H1 (cell line): ENCODE results near the gene RGS3. TPM values are rescaled to one million over a fixed set of nuclear protein-coding genes. Genes with fewer than 3 reads are reported as not detected.

Experiments
- CTCF ChIA-PET: fragments of 300-600 bp; sonication (Branson Sonifier 250); formaldehyde crosslinking; loops from one replicate; lab custom pipeline; 2021; ENCODE audit not compliant: partially characterized antibody; lab: Charles Lee
- POLR2A ChIA-PET: fragments of 300-600 bp; sonication (Branson Sonifier 250); formaldehyde crosslinking; loops from one replicate; lab custom pipeline; 2021; ENCODE audit warnings: inconsistent platforms; ENCODE audit not compliant: partially characterized antibody; lab: Charles Lee
- DNase-seq, 2 experiments: peaks; one replicate each; pipeline versions ENCODE4 v3.0.0 to v3.0.0-alpha.2; 2010 to 2022; ENCODE audit warnings: low spot score in 2 of 2, low read depth in 1 of 2, mixed read lengths in 1 of 2
- FAIRE-seq: peaks from 2 replicates; lab custom pipeline; 2011; peaks lifted over from hg19 to GRCh38; lab: Jason Lieb, UNC
- H2AFZ ChIP-seq: 2 replicates; pipeline ENCODE4 v1.8.1; 2012; ENCODE audit warnings: low read length, inconsistent platforms
- H2AK5ac ChIP-seq: 2 replicates; pipeline ENCODE4 v1.6.1; 2013; ENCODE audit warnings: low read depth, low read length
- H2BK120ac ChIP-seq: replicated peaks from 2 replicates; pipeline ENCODE3; 2013; ENCODE audit warnings: low read depth, low read length, inconsistent platforms
- H2BK12ac ChIP-seq: 2 replicates; pipeline ENCODE4 v1.6.1; 2013; ENCODE audit warnings: low read depth, low read length
- H2BK15ac ChIP-seq: 2 replicates; pipeline ENCODE4 v1.6.1; 2013; ENCODE audit warnings: low read length
- H2BK20ac ChIP-seq: 2 replicates; pipeline ENCODE4 v1.6.1; 2013; ENCODE audit warnings: low read length
- H2BK5ac ChIP-seq: 2 replicates; pipeline ENCODE4 v1.6.1; 2013; ENCODE audit warnings: low read depth, low read length
- H3K14ac ChIP-seq: 2 replicates; pipeline ENCODE4 v1.6.1; 2013; ENCODE audit warnings: inconsistent platforms; ENCODE audit not compliant: insufficient read length
- H3K18ac ChIP-seq: 2 replicates; pipeline ENCODE4 v1.6.1; 2013; ENCODE audit warnings: low read length; ENCODE audit errors: extremely low read depth
- H3K23ac ChIP-seq: 2 replicates; pipeline ENCODE4 v1.6.1; 2013; ENCODE audit warnings: inconsistent platforms; ENCODE audit not compliant: insufficient read length
- H3K23me2 ChIP-seq: 2 replicates; pipeline ENCODE4 v1.6.1; 2013; ENCODE audit warnings: low read depth, low read length
- H3K27ac ChIP-seq: 2 replicates; pipeline ENCODE4 v1.6.1; 2011; ENCODE audit warnings: low read depth, low read length, inconsistent platforms
- H3K27me3 ChIP-seq, 4 experiments: replicated peaks in 1 of 4; 1 replicate in 1 of 4; 2 replicates in 3 of 4; pipeline versions ENCODE4 v1.6.1 to v1.8.1; 2011 to 2013; ENCODE audit warnings: low read length in 3 of 4, mild to moderate bottlenecking in 3 of 4, inconsistent platforms in 2 of 4, mixed read lengths in 2 of 4, moderate library complexity in 1 of 4; ENCODE audit not compliant: control insufficient read depth in 3 of 4, insufficient read depth in 3 of 4; ENCODE audit errors: extremely low read depth in 1 of 4
- H3K36me3 ChIP-seq, 4 experiments: 2 replicates each; pipeline versions ENCODE4 v1.6.1 to v1.8.1; 2011 to 2013; ENCODE audit warnings: mild to moderate bottlenecking in 4 of 4, low read length in 3 of 4, moderate library complexity in 2 of 4, control low read depth in 1 of 4, inconsistent platforms in 1 of 4; ENCODE audit not compliant: insufficient read depth in 4 of 4, control insufficient read depth in 2 of 4
- H3K4ac ChIP-seq: replicated peaks from 2 replicates; pipeline ENCODE3; 2013; ENCODE audit warnings: low read length, low read depth, mixed read lengths, inconsistent platforms; ENCODE audit not compliant: insufficient read length
- H3K4me1 ChIP-seq, 4 experiments: replicated peaks in 1 of 4; 1 replicate in 1 of 4; 2 replicates in 3 of 4; pipeline versions ENCODE4 v1.6.1 to v1.8.1; 2011 to 2013; ENCODE audit warnings: low read length in 3 of 4, inconsistent platforms in 2 of 4, mixed read lengths in 1 of 4; ENCODE audit not compliant: insufficient read depth in 4 of 4, control insufficient read depth in 3 of 4
- H3K4me2 ChIP-seq, 2 experiments: 2 replicates each; pipeline versions ENCODE4 v1.6.1 to v1.8.1; 2011 to 2013; ENCODE audit warnings: low read depth in 2 of 2, low read length in 2 of 2, control low read depth in 1 of 2, inconsistent platforms in 1 of 2, mild to moderate bottlenecking in 1 of 2; ENCODE audit not compliant: insufficient read depth in 1 of 2
- H3K4me3 ChIP-seq, 4 experiments: fragments of 200-600, 300-600 bp in 1 of 4; sonication (generic), shearing (Covaris generic), sonication (Bioruptor Twin) in 1 of 4; 2 replicates each; pipeline versions ENCODE4 v1.5.1 to v1.8.1; 2011 to 2016; ENCODE audit warnings: low read length in 4 of 4, low read depth in 3 of 4, control low read depth in 2 of 4, inconsistent platforms in 2 of 4, mild to moderate bottlenecking in 2 of 4, mixed read lengths in 1 of 4, moderate library complexity in 1 of 4; ENCODE audit not compliant: insufficient read depth in 2 of 4; ENCODE audit errors: extremely low read depth in 1 of 4
- H3K56ac ChIP-seq: replicated peaks from 2 replicates; pipeline ENCODE3; 2013; ENCODE audit warnings: low read depth, mild to moderate bottlenecking, mixed read lengths, low read length, inconsistent platforms; ENCODE audit not compliant: insufficient read length
- H3K79me1 ChIP-seq: 2 replicates; pipeline ENCODE4 v1.6.1; 2013; ENCODE audit warnings: low read depth, low read length, control low read depth
- H3K79me2 ChIP-seq, 2 experiments: 2 replicates each; pipeline versions ENCODE4 v1.6.1 to v1.8.1; 2012 to 2013; ENCODE audit warnings: low read length in 2 of 2, mild to moderate bottlenecking in 2 of 2, inconsistent platforms in 1 of 2; ENCODE audit not compliant: insufficient read depth in 2 of 2, control insufficient read depth in 1 of 2
- H3K9ac ChIP-seq, 4 experiments: replicated peaks in 1 of 4; 1 replicate in 1 of 4; 2 replicates in 3 of 4; pipeline versions ENCODE4 v1.6.1 to v1.8.1; 2011 to 2013; ENCODE audit warnings: low read depth in 3 of 4, low read length in 3 of 4, control low read depth in 2 of 4, mild to moderate bottlenecking in 2 of 4, moderate library complexity in 2 of 4, inconsistent platforms in 1 of 4; ENCODE audit errors: extremely low read depth in 1 of 4
- H3K9me3 ChIP-seq, 2 experiments: 2 replicates each; pipeline versions ENCODE4 v1.6.1 to v1.8.1; 2012 to 2013; ENCODE audit warnings: mild to moderate bottlenecking in 2 of 2, moderate library complexity in 2 of 2, control low read depth in 1 of 2, inconsistent platforms in 1 of 2, low read depth in 1 of 2, low read length in 1 of 2, mixed read lengths in 1 of 2; ENCODE audit not compliant: insufficient read depth in 2 of 2
- H4K20me1 ChIP-seq, 2 experiments: replicated peaks in 1 of 2; 2 replicates each; pipeline versions ENCODE3 to v1.8.1; 2011 to 2013; ENCODE audit warnings: inconsistent platforms in 2 of 2, low read length in 2 of 2, mild to moderate bottlenecking in 1 of 2; ENCODE audit not compliant: insufficient read depth in 2 of 2, control insufficient read depth in 1 of 2
- H4K5ac ChIP-seq: 2 replicates; pipeline ENCODE4 v1.6.1; 2013; ENCODE audit warnings: low read length, low read depth, mixed read lengths, inconsistent platforms; ENCODE audit not compliant: insufficient read length
- H4K8ac ChIP-seq: 2 replicates; pipeline ENCODE4 v1.8.0; 2013; ENCODE audit warnings: mild to moderate bottlenecking, moderate library complexity, low read length, inconsistent platforms; ENCODE audit not compliant: insufficient read depth; ENCODE audit errors: extremely low read depth
- H4K91ac ChIP-seq: replicated peaks from 2 replicates; pipeline ENCODE3; 2013; ENCODE audit warnings: low read length, mixed read lengths, inconsistent platforms; ENCODE audit not compliant: insufficient read length
- ASH2L ChIP-seq: fragments of 200-600, 300-600 bp; sonication (generic); IDR thresholded peaks from one replicate; pipeline ENCODE4 v1.7.1; 2017; ENCODE audit warnings: low read length
- RXRA ChIP-seq: IDR thresholded peaks from 2 replicates; pipeline ENCODE4 v1.6.1; 2011; ENCODE audit warnings: low read depth, mild to moderate bottlenecking, low read length, moderate library complexity; ENCODE audit not compliant: insufficient read depth
- WGBS, 2 experiments: shearing (Covaris generic) in 1 of 2; methylation state at CpG; one replicate each; pipeline versions ENCODE4 v1.1.6 to v1.1.7; 2013 to 2015; ENCODE audit warnings: low lambda C conversion rate in 2 of 2, mixed read lengths in 2 of 2, inconsistent platforms in 1 of 2, low coverage in 1 of 2, missing lambda C conversion rate in 1 of 2; ENCODE audit not compliant: insufficient replicate concordance in 2 of 2, insufficient coverage in 1 of 2, insufficient read length in 1 of 2; ENCODE audit errors: extremely low coverage in 1 of 2, missing lambda C conversion rate in 1 of 2; 5-methylcytosine and 5-hydroxymethylcytosine counted together
- polyA plus RNA-seq, 7 experiments: library from polyadenylated mRNA; depleted of rRNA in 3 of 7; stranded (reverse) in 5 of 7; unstranded in 2 of 7; fragments of >200 nt in 5 of 7; fragments of 200-250 nt in 2 of 7; gene quantifications; 1 replicate in 5 of 7; 2 replicates in 1 of 7; 4 replicates in 1 of 7; pipeline versions ENCODE4 v1.2.1 to v1.2.3, GENCODE V29; 2011 to 2013; ENCODE audit warnings: missing spikeins in 2 of 7, mixed read lengths in 2 of 7
- total RNA-seq: library from RNA; stranded (reverse); fragmentation: NEBNext Ultra II Directional; extraction: Animal tissue kit (Norgen Biotek cat#: 25700); gene quantifications from 2 replicates; pipeline ENCODE4 v1.2.1, GENCODE V29; 2021

Gene RGS3
- total and polyA plus RNA-seq, 2 of the 8 experiments (the other 6 are each of a cell fraction or from before 2014, with no cell fraction given) = 12.6 to 18.2 TPM

GRCh38 chr9:113425072-113425471, 38.5 kb upstream of the RGS3 start:
- no peak overlapping the region for H3K27ac ChIP-seq

More at GRCh38 chr9:113425072-113425471, 38.5 kb upstream of the RGS3 start:
- Histone ChIP-seq H3K14ac (no peak overlapping the region), H3K56ac (no peak overlapping the region), H3K4me3 (no peak overlapping the region), H4K20me1 (no peaks in the 10 kb centered on the region), H3K9ac (no peak overlapping the region), H2BK12ac (no peak overlapping the region), H3K36me3 (no peaks in the 10 kb centered on the region), H2AFZ (peak overlapping the region; percentile 94), H3K23me2 (no peaks in the 10 kb centered on the region), H3K79me1 (no peaks in the 10 kb centered on the region), H2BK120ac (peak overlapping the region; percentile 76), H3K4ac (no peak overlapping the region), H3K27me3 (no peaks in the 10 kb centered on the region), H4K91ac (no peak overlapping the region), H4K5ac (no peak overlapping the region), H3K9me3 (no peaks in the 10 kb centered on the region), H2BK20ac (peak overlapping the region; percentile 55; the same call in 1 of the 2 replicates), H2BK5ac (no peak overlapping the region), H3K23ac (no peak overlapping the region), H4K8ac (no peak overlapping the region; the same call in 1 of the 2 replicates), H3K4me2 (peak overlapping the region in 1 of 2 experiments; percentile 17; a peak in 1 of 4 replicates), H3K79me2 (no peaks in the 10 kb centered on the region), H2BK15ac (no peak overlapping the region), H3K18ac (no peak overlapping the region), H3K4me1 (no peaks in the 10 kb centered on the region), H2AK5ac (no peak overlapping the region)
- TF ChIP-seq ASH2L = peak; percentile 24
- TF ChIP-seq RXRA = no peak
- FAIRE-seq (no peak), DNase-seq (no peak)
- ChIA-PET POLR2A (interaction anchor here (1.1 kb wide), 1 partner anchor 83 kb away, joined by 3 read pairs; no protein-coding TSS in a partner anchor), CTCF (interaction anchor here (1.5 to 4.0 kb wide), 3 partner anchors 21 to 230 kb away, joined by 3 to 13 read pairs (median 5); no protein-coding TSS in a partner anchor)
- WGBS, 2 experiments = 64% methylated on average over 2 of the region's 2 CpGs; no CpG with 5 or more reads in 1 of the 2 experiments
